HG02588 (cell line): ENCODE results near the gene ARID1B.
"Not testable (repeated sequence)": the region's sequence is repeated elsewhere in the genome, so short reads cannot be mapped to it uniquely, and the experiment has no call there.

Source experiments
- ATAC-seq: cut with Tn5 transposase; IDR thresholded peaks from one replicate; pipeline ENCODE4 v1.9.1; 2021; ENCODE audit warnings: mild to moderate bottlenecking, moderate library complexity; ENCODE audit not compliant: unreplicated experiment

Gene ARID1B

GRCh38 chr6:156980948-156981347, 203.8 kb downstream of the ARID1B start:
- ATAC-seq: no peak

- ATAC-seq: no peak
Measured at GRCh38 chr6:156982168-156982567, 205.0 kb downstream of the ARID1B start.

GRCh38 chr6:156982864-156983263, 205.7 kb downstream of the ARID1B start:
- ATAC-seq: not testable (repeated sequence)

- ATAC-seq: no peak
Measured at GRCh38 chr6:156984178-156984738, 207.1 kb downstream of the ARID1B start.

- ATAC-seq: no peak
Measured at GRCh38 chr6:156985309-156985708, 208.1 kb downstream of the ARID1B start.

- peak; percentile 64 for ATAC-seq
Measured at GRCh38 chr6:156988276-156989158, 211.3 kb downstream of the ARID1B start.

GRCh38 chr6:156989159-156989806, 212.1 kb downstream of the ARID1B start:
- no peak for ATAC-seq

GRCh38 chr6:156992020-156992804, 215.0 kb downstream of the ARID1B start:
- no peak for ATAC-seq

GRCh38 chr6:156993713-156994112, 216.5 kb downstream of the ARID1B start:
- no peak for ATAC-seq

GRCh38 chr6:156994215-156995076, 217.3 kb downstream of the ARID1B start:
- no peak for ATAC-seq

- ATAC-seq: no peak
Measured at GRCh38 chr6:156995502-156995901, 218.3 kb downstream of the ARID1B start.

- ATAC-seq: no peak
Measured at GRCh38 chr6:156996265-156996664, 219.1 kb downstream of the ARID1B start.

- ATAC-seq: no peak
Measured at GRCh38 chr6:156998794-156999330, 221.7 kb downstream of the ARID1B start.

- no peak for ATAC-seq
Measured at GRCh38 chr6:156999762-157000161, 222.6 kb downstream of the ARID1B start.

GRCh38 chr6:157001716-157002115, 224.5 kb downstream of the ARID1B start:
- ATAC-seq: no peak

- ATAC-seq: no peak
Measured at GRCh38 chr6:157002774-157003173, 225.6 kb downstream of the ARID1B start.

- no peak for ATAC-seq
Measured at GRCh38 chr6:157005940-157006339, 228.8 kb downstream of the ARID1B start.

GRCh38 chr6:157008568-157008967, 231.4 kb downstream of the ARID1B start:
- ATAC-seq: no peak

GRCh38 chr6:157012355-157012754, 235.2 kb downstream of the ARID1B start:
- ATAC-seq: no peak
